HL-60 (cell line): ENCODE results near the gene MAT2A.
A peak's percentile ranks its signal among the peaks of the same experiment; 100 is the strongest.

ENCODE experiments used
- DNase-seq, 2 experiments: peaks; one replicate each; pipeline ENCODE4 v3.0.0-alpha.2; 2010 to 2020; ENCODE audit warnings: low read depth in 1 of 2, low spot score in 1 of 2
- H3K27ac ChIP-seq: fragments of 250-450 bp; sonication (Bioruptor Pico); replicated peaks from 2 replicates; pipeline ENCODE4 v1.5.1; 2020; ENCODE audit warnings: mild to moderate bottlenecking, moderate library complexity
- H3K27me3 ChIP-seq: fragments of 250-450 bp; sonication (Bioruptor Pico); 2 replicates; pipeline ENCODE4 v1.5.1; 2021; ENCODE audit warnings: mild to moderate bottlenecking, moderate library complexity; ENCODE audit not compliant: insufficient read depth, poor library complexity, severe bottlenecking
- H3K4me3 ChIP-seq: replicated peaks from 2 replicates; pipeline ENCODE4 v1.5.1; 2011; ENCODE audit warnings: mild to moderate bottlenecking, control low read depth, low read length; ENCODE audit not compliant: insufficient read depth
- CTCF ChIP-seq: IDR thresholded peaks from one replicate; pipeline ENCODE4 v1.5.1; 2011; ENCODE audit warnings: low read length, control low read depth, inconsistent platforms; ENCODE audit not compliant: insufficient read depth
- GABPA ChIP-seq: IDR thresholded peaks from 2 replicates; pipeline ENCODE4 v1.6.1; 2012; ENCODE audit warnings: low read depth
- POLR2AphosphoS5 ChIP-seq: IDR thresholded peaks from 2 replicates; pipeline ENCODE4 v1.6.1; 2012; ENCODE audit warnings: low read depth
- REST ChIP-seq: IDR thresholded peaks from 2 replicates; pipeline ENCODE4 v1.6.1; 2012; ENCODE audit warnings: low read depth; ENCODE audit not compliant: insufficient replicate concordance
- SPI1 ChIP-seq: IDR thresholded peaks from 2 replicates; pipeline ENCODE4 v1.6.1; 2012; ENCODE audit warnings: low read depth, mild to moderate bottlenecking, borderline replicate concordance

The MAT2A gene

GRCh38 chr2:85531589-85531988, 7.4 kb upstream of the MAT2A start:
- no peak for DNase-seq
- Histone ChIP-seq H3K4me3 (no peak overlapping the region), H3K27me3 (no peaks in the 10 kb centered on the region), H3K27ac (no peak overlapping the region)
- no peak for TF ChIP-seq GABPA
- no peak for TF ChIP-seq POLR2AphosphoS5
- TF ChIP-seq REST = no peak
- TF ChIP-seq CTCF = no peak
- no peak for TF ChIP-seq SPI1

DNA sequence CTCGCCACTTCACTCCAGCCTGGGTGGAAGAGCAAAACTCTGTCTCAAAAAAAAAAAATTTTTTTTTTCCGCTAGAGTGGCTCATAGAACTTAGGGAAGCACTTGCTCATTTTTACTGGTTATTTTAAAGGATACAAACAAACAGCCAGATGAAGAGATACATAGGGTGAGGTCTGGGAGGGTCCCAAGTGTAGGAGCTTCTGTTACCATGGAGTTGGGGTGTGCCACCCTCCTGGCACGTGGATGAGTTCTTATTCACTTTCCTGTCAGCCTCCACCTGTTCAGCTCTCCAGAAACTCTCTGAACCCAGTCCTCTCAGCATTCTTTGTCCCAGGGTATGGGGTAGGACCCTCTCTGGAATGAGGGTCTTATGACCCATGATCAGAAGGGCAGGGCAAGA, 4.9 kb upstream of the MAT2A start:
- TF ChIP-seq CTCF (no peak), REST (no peak), GABPA (no peak), POLR2AphosphoS5 (no peak), SPI1 (no peak)
- Histone ChIP-seq H3K27ac (peak overlapping the region; percentile 54), H3K27me3 (no peaks in the 10 kb centered on the region), H3K4me3 (no peak overlapping the region)
- DNase-seq = no peak

GRCh38 chr2:85534881-85535280, 4.1 kb upstream of the MAT2A start:
- Histone ChIP-seq H3K27ac (peak overlapping the region; percentile 54), H3K27me3 (no peaks in the 10 kb centered on the region), H3K4me3 (no peak overlapping the region)
- peak in 1 of 2 experiments; percentile 47 for DNase-seq
- no peak for TF ChIP-seq CTCF
- peak; percentile 85 for TF ChIP-seq SPI1

- H3K27me3 ChIP-seq = no peaks in the 10 kb centered on the region
- no peak overlapping the region for H3K4me3 ChIP-seq
- TF ChIP-seq CTCF (no peak), REST (no peak), GABPA (no peak), SPI1 (no peak), POLR2AphosphoS5 (no peak)
- no peak for DNase-seq
- H3K27ac ChIP-seq = peak overlapping the region; percentile 99; the same call in 1 of the 2 replicates
These were observed 2.5 kb upstream of the MAT2A start for GRCh38 chr2:85536479-85536878.
